ENCODE results near the gene ARRB1. TPM values are rescaled to one million over a fixed set of nuclear protein-coding genes. Genes with fewer than 3 reads are reported as not detected.
A peak's percentile ranks its signal among the peaks of the same experiment; 100 is the strongest.

Gene ARRB1
- total and polyA plus RNA-seq, 8 donors: 41.7 to 150 (median 63.2) TPM

GRCh38 chr11:75330291-75330690 lies 21.2 kb downstream of the ARRB1 start:
- no peaks in the 10 kb centered on the region for H3K9me3 ChIP-seq
- H3K27ac ChIP-seq: peak overlapping the region; percentile 69 to 70
- H3K36me3 ChIP-seq: peaks cover 0 to 8% of the 10 kb centered on the region in 2 donors
- H3K27me3 ChIP-seq: no peaks in the 10 kb centered on the region
- ATAC-seq (no peak), DNase-seq (peak in 1 of 4 donors; percentile 64)
- intact Hi-C loops (cut with DNase I): no loop called here
- no peak overlapping the region for H3K4me3 ChIP-seq
- peaks cover 44 to 93% of the 10 kb centered on the region in 2 donors for H3K4me1 ChIP-seq
- TF ChIP-seq CTCF (IDR thresholded peaks at IDR 0.05): no peak

GRCh38 chr11:75328426-75329277 lies 22.8 kb downstream of the ARRB1 start:
- peak; percentile 92 for ATAC-seq
- peaks cover 0 to 20% of the 10 kb centered on the region in 2 donors for H3K36me3 ChIP-seq
- no peaks in the 10 kb centered on the region for H3K9me3 ChIP-seq
- TF ChIP-seq CTCF (IDR thresholded peaks at IDR 0.05): peak; percentile 60 to 61
- H3K4me3 ChIP-seq: no peak overlapping the region
- no peaks in the 10 kb centered on the region for H3K27me3 ChIP-seq
- peaks cover 32 to 84% of the 10 kb centered on the region in 2 donors for H3K4me1 ChIP-seq
- peak overlapping the region; percentile 69 to 70 for H3K27ac ChIP-seq
- peak in 2 of 4 donors; percentile 85 to 89 for DNase-seq
- intact Hi-C loops (cut with DNase I): loop anchor here in 1 of 2 donors (2.0 kb wide), 1 partner anchor 56 kb away; no protein-coding TSS in a partner anchor

GRCh38 chr11:75326439-75326810 lies 25.0 kb downstream of the ARRB1 start:
- Histone ChIP-seq H3K36me3 (peaks cover 0 to 33% of the 10 kb centered on the region in 2 donors), H3K27me3 (no peaks in the 10 kb centered on the region), H3K4me1 (peaks cover 26 to 81% of the 10 kb centered on the region in 2 donors), H3K27ac (peak overlapping the region; percentile 41 to 53), H3K4me3 (no peak overlapping the region), H3K9me3 (no peaks in the 10 kb centered on the region)
- DNase-seq (no peak), ATAC-seq (no peak)
- TF ChIP-seq CTCF (IDR thresholded peaks at IDR 0.05): no peak
- intact Hi-C loops (cut with DNase I): no loop called here

- peaks cover 26 to 76% of the 10 kb centered on the region in 2 donors for H3K4me1 ChIP-seq
Observed at GRCh38 chr11:75325713-75326438, 25.6 kb downstream of the ARRB1 start.

More at GRCh38 chr11:75325713-75326438, 25.6 kb downstream of the ARRB1 start:
- Histone ChIP-seq H3K9me3 (no peaks in the 10 kb centered on the region), H3K4me3 (no peak overlapping the region), H3K27me3 (no peaks in the 10 kb centered on the region), H3K36me3 (peaks cover 0 to 33% of the 10 kb centered on the region in 2 donors), H3K27ac (peak overlapping the region; percentile 41 to 53)
- peak; percentile 68 for ATAC-seq
- intact Hi-C loops (cut with DNase I): no loop called here
- TF ChIP-seq CTCF (IDR thresholded peaks at IDR 0.05): no peak
- peak in 1 of 4 donors; percentile 73 for DNase-seq

All from left lung (tissue), 10 donors.